CD4-positive, alpha-beta T cell treated with Interleukin-4 for 4 hours (primary cell): ENCODE results near the gene RTL1.

Experiments used
- DNase-seq: peaks from one replicate; pipeline ENCODE4 v3.0.0-alpha.2; 2020

The RTL1 gene

GRCh38 chr14:100845341-100845740 lies 58.2 kb downstream of the RTL1 start:
- DNase-seq: no peak

- DNase-seq: no peak
These were observed 58.7 kb downstream of the RTL1 start for GRCh38 chr14:100844846-100845245.

GRCh38 chr14:100844421-100844820 lies 59.1 kb downstream of the RTL1 start:
- no peak for DNase-seq

- no peak for DNase-seq
These were observed 59.5 kb downstream of the RTL1 start for GRCh38 chr14:100844082-100844408.

GRCh38 chr14:100842799-100843198 lies 60.7 kb downstream of the RTL1 start:
- no peak for DNase-seq

- DNase-seq: no peak
These were observed 61.6 kb downstream of the RTL1 start for GRCh38 chr14:100841761-100842403.

GRCh38 chr14:100841066-100841760 lies 62.3 kb downstream of the RTL1 start:
- DNase-seq: no peak

- no peak for DNase-seq
These were observed 63.0 kb downstream of the RTL1 start for GRCh38 chr14:100840286-100841065.

- no peak for DNase-seq
These were observed 63.8 kb downstream of the RTL1 start for GRCh38 chr14:100839681-100840111.

GRCh38 chr14:100839315-100839585 lies 64.3 kb downstream of the RTL1 start:
- DNase-seq: no peak

GRCh38 chr14:100838493-100839314 lies 64.8 kb downstream of the RTL1 start:
- no peak for DNase-seq

GRCh38 chr14:100837805-100838350 lies 65.6 kb downstream of the RTL1 start:
- no peak for DNase-seq

- no peak for DNase-seq
These were observed 66.3 kb downstream of the RTL1 start for GRCh38 chr14:100836941-100837804.

- DNase-seq: no peak
These were observed 67.2 kb downstream of the RTL1 start for GRCh38 chr14:100836311-100836805.

- DNase-seq: no peak
These were observed 67.8 kb downstream of the RTL1 start for GRCh38 chr14:100835548-100836310.

- no peak for DNase-seq
These were observed 68.6 kb downstream of the RTL1 start for GRCh38 chr14:100834794-100835547.

GRCh38 chr14:100834082-100834793 lies 69.3 kb downstream of the RTL1 start:
- DNase-seq: no peak

- no peak for DNase-seq
These were observed 71.1 kb downstream of the RTL1 start for GRCh38 chr14:100832311-100832960.

- DNase-seq: no peak
These were observed 72.8 kb downstream of the RTL1 start for GRCh38 chr14:100830681-100831080.
